Immature natural killer cell (primary cell): ENCODE measurements around the gene TRAF3. TPM values are rescaled to one million over a fixed set of nuclear protein-coding genes. Genes with fewer than 3 reads are reported as not detected.

ENCODE experiments used
- DNase-seq, 3 donors: peaks; one replicate each; pipeline ENCODE4 v3.0.0; 2022; ENCODE audit warnings: mixed read lengths in 1 of 3
- H3K27ac Mint-ChIP-seq, 6 donors: one replicate each; pipeline ENCODE4 v1.8.0; 2020; ENCODE audit warnings: mixed read lengths in 6 of 6, mild to moderate bottlenecking in 5 of 6, inconsistent platforms in 4 of 6, moderate library complexity in 3 of 6
- H3K27me3 Mint-ChIP-seq, 3 donors: one replicate each; pipeline ENCODE4 v1.8.0; 2020 to 2021; ENCODE audit warnings: low read depth in 3 of 3, mild to moderate bottlenecking in 3 of 3, mixed read lengths in 3 of 3, moderate library complexity in 3 of 3, inconsistent platforms in 1 of 3
- H3K36me3 Mint-ChIP-seq, 3 donors: one replicate each; pipeline ENCODE4 v1.8.0; 2020; ENCODE audit warnings: mixed read lengths in 3 of 3, inconsistent platforms in 2 of 3, mild to moderate bottlenecking in 2 of 3
- H3K4me1 Mint-ChIP-seq, 2 donors: one replicate each; pipeline ENCODE4 v1.8.0; 2020; ENCODE audit warnings: inconsistent platforms in 2 of 2, mild to moderate bottlenecking in 2 of 2, mixed read lengths in 2 of 2, moderate library complexity in 1 of 2
- H3K4me3 Mint-ChIP-seq, 5 donors: one replicate each; pipeline ENCODE4 v1.8.0; 2020; ENCODE audit warnings: mild to moderate bottlenecking in 5 of 5, mixed read lengths in 5 of 5, inconsistent platforms in 3 of 5, moderate library complexity in 3 of 5
- H3K9me3 Mint-ChIP-seq, 6 donors: one replicate each; pipeline ENCODE4 v1.8.0; 2020; ENCODE audit warnings: mild to moderate bottlenecking in 6 of 6, mixed read lengths in 6 of 6, inconsistent platforms in 4 of 6, moderate library complexity in 3 of 6
- polyA plus RNA-seq, 3 donors: library from polyadenylated mRNA; unstranded; fragments of 300-500 nt; fragmentation: Illumina TruSeq; gene quantifications; one replicate each; pipeline ENCODE4 v1.2.3, GENCODE V29; 2021

Gene TRAF3, protein sequence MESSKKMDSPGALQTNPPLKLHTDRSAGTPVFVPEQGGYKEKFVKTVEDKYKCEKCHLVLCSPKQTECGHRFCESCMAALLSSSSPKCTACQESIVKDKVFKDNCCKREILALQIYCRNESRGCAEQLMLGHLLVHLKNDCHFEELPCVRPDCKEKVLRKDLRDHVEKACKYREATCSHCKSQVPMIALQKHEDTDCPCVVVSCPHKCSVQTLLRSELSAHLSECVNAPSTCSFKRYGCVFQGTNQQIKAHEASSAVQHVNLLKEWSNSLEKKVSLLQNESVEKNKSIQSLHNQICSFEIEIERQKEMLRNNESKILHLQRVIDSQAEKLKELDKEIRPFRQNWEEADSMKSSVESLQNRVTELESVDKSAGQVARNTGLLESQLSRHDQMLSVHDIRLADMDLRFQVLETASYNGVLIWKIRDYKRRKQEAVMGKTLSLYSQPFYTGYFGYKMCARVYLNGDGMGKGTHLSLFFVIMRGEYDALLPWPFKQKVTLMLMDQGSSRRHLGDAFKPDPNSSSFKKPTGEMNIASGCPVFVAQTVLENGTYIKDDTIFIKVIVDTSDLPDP
- polyA plus RNA-seq: 10 to 100 TPM in 1 of 3 donors, 1 to 10 TPM in 2; 9.2 to 12.8 (median 9.3) TPM

DNA sequence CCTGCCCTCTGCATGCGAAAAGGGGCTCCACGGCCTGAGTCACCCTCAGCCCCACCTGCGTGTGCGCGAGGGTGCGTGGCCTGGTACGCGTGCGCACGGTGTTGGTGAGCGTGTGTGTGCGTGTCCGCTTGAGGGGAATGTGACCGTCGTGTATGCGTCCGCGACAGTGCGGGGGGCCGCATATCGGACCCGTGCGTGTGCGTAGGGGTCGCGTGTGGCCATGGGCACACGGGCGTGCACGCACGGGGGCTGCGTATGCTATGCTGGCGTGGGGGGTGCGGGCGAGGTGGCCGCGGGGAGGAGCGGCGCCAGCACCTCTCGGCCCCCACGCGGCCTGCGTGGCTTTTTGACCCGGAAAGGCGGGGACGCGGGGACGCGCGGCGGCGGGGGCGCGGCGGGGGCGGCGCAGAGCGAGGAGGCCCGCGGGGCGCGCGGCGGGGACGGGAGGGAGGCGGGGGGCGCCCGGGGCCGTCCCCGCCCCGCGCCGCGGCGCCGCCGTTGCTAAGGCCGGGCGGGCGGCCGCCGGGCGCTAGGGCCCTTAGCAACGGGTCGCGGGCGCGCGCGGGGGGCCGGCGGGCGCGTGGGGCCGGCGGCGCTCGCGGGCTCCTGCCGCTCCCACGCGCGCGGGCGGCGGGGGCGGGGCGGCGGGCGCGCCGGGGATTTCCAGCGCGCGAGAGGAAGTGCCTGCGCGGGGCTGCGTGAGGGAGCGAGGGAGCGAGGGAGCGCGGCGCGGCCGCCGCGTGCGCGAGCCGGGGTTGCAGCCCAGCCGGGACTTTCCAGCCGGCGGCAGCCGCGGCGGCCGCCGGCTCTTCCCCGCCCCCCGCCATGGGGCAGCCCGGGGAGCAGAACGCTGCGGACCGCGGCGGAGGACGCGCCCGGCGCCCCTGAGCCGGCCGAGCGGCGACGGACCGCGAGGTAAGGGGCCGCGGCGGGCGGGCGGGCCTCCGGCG, at the start of gene TRAF3:
TRAF3 (plus strand) TSS at position 689 of the 950 bp plus-strand sequence. CDS start 92,753 bp downstream, outside the sequence.
- H3K27me3 Mint-ChIP-seq: peaks cover 11 to 31% (median 13%) of the 10 kb centered on the region in 3 donors
- H3K36me3 Mint-ChIP-seq: peaks cover 0 to 4% (median 0%) of the 10 kb centered on the region in 3 donors
- peaks cover 16 to 31% of the 10 kb centered on the region in 2 donors for H3K4me1 Mint-ChIP-seq
- DNase-seq: peak; percentile 88 to 91 (median 90)
- peak within 1 kb of the TSS; percentile 87 to 94 (median 92) for H3K27ac Mint-ChIP-seq
- peak within 1 kb of the TSS; percentile 81 to 89 (median 87) for H3K4me3 Mint-ChIP-seq
- H3K9me3 Mint-ChIP-seq: no peaks in the 10 kb centered on the region

- H3K27me3 Mint-ChIP-seq: peaks cover 0 to 4% (median 4%) of the 10 kb centered on the region in 3 donors
- H3K9me3 Mint-ChIP-seq: no peaks in the 10 kb centered on the region
- peaks cover 25 to 37% (median 33%) of the 10 kb centered on the region in 3 donors for H3K36me3 Mint-ChIP-seq
- H3K4me1 Mint-ChIP-seq: no peaks in the 10 kb centered on the region
- no peak overlapping the region for H3K27ac Mint-ChIP-seq
- no peak overlapping the region for H3K4me3 Mint-ChIP-seq
- DNase-seq: no peak
These were observed 48.7 kb upstream of the TRAF3 start for GRCh38 chr14:102728501-102728900.

DNA sequence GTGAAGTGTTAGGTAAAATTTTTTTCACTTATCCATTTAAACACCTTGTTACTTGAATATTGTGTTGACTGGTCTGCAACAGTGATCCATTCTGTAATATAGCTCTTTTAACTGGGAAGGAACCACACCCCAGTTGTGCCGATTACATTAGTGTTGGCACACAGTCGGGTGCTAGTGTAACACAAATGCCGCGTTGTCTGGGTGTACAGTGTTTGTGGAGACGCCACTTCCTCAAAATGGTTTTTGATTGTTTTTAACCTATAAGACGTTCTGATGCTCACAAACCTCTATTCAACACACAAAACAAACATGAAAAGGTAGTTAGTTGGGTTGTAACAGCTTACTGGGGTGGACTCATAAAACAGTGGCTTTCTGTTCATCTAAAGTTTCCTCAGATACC, 48.0 kb upstream of the TRAF3 start:
- Mint-ChIP-seq H3K4me3 (no peak overlapping the region), H3K36me3 (peaks cover 18 to 31% (median 28%) of the 10 kb centered on the region in 3 donors), H3K27ac (no peak overlapping the region), H3K4me1 (no peaks in the 10 kb centered on the region), H3K9me3 (no peaks in the 10 kb centered on the region), H3K27me3 (peaks cover 0 to 4% (median 2%) of the 10 kb centered on the region in 3 donors)
- DNase-seq: no peak

- Mint-ChIP-seq H3K9me3 (no peaks in the 10 kb centered on the region), H3K27me3 (peaks cover 0 to 4% (median 2%) of the 10 kb centered on the region in 3 donors), H3K4me3 (no peak overlapping the region), H3K27ac (no peak overlapping the region), H3K36me3 (peaks cover 15 to 27% (median 27%) of the 10 kb centered on the region in 3 donors), H3K4me1 (no peaks in the 10 kb centered on the region)
- no peak for DNase-seq
These were observed 47.4 kb upstream of the TRAF3 start for GRCh38 chr14:102729825-102730224.

DNA sequence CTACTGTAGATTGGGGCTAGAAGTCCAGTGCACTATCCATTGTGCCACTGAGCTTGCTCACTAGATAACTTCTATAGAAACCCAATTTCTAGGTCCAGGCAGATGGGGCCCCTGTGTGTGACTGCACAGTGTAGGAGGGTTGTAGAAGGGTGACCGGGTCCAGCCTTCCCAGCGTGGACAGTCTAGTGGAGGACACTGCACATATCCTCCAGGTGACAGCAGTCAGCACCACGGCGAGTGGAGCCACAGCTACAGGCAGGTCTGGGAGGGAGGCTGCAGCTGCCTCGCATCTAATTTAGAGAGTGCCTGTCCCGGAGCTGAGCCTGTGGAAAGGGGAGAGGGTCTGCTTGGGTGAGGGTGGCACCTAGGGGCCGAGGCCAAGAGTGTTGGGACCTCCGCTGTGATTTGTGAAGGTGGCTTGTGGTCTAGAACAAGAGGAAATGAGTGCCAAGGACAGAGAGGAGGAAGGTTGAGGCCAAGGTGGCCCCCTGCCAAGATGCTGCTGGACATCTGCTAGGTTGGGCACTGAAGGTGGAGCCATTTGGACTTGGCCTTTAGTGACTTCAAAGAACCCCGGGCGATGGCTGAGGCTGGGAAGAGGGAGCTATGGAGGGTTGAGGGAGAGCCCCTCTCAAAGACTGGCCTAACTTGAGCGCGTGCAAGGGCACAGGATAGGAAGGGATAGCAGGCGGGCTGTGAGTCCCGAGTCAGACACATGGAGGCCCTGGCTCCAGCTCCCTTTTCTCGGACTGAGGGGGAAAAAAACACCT, 46.0 kb upstream of the TRAF3 start:
- no peak for DNase-seq
- no peaks in the 10 kb centered on the region for H3K9me3 Mint-ChIP-seq
- H3K36me3 Mint-ChIP-seq: peaks cover 9 to 23% (median 19%) of the 10 kb centered on the region in 3 donors
- no peak overlapping the region for H3K27ac Mint-ChIP-seq
- no peak overlapping the region for H3K4me3 Mint-ChIP-seq
- H3K27me3 Mint-ChIP-seq: peaks cover 0 to 4% (median 0%) of the 10 kb centered on the region in 3 donors
- no peaks in the 10 kb centered on the region for H3K4me1 Mint-ChIP-seq

GRCh38 chr14:102731871-102732800, 45.1 kb upstream of the TRAF3 start:
- Mint-ChIP-seq H3K27ac (no peak overlapping the region), H3K9me3 (no peaks in the 10 kb centered on the region), H3K4me1 (no peaks in the 10 kb centered on the region), H3K36me3 (peaks cover under 1 to 18% (median 12%) of the 10 kb centered on the region in 3 donors), H3K4me3 (no peak overlapping the region), H3K27me3 (peaks cover 0 to 2% (median 0%) of the 10 kb centered on the region in 3 donors)
- DNase-seq: no peak

- H3K4me3 Mint-ChIP-seq: no peak overlapping the region
- peaks cover 0 to 11% (median 8%) of the 10 kb centered on the region in 3 donors for H3K36me3 Mint-ChIP-seq
- DNase-seq: no peak
- H3K4me1 Mint-ChIP-seq: no peaks in the 10 kb centered on the region
- peak overlapping the region in 1 of 6 donors; percentile 46 for H3K27ac Mint-ChIP-seq
- peaks cover under 1 to 2% (median under 1%) of the 10 kb centered on the region in 3 donors for H3K27me3 Mint-ChIP-seq
- H3K9me3 Mint-ChIP-seq: no peaks in the 10 kb centered on the region
These were observed 44.3 kb upstream of the TRAF3 start for GRCh38 chr14:102732924-102733323.

GRCh38 chr14:102733326-102733725, 43.9 kb upstream of the TRAF3 start:
- peak overlapping the region in 1 of 6 donors; percentile 46 for H3K27ac Mint-ChIP-seq
- peaks cover 0 to 8% (median 7%) of the 10 kb centered on the region in 3 donors for H3K36me3 Mint-ChIP-seq
- no peak for DNase-seq
- H3K4me3 Mint-ChIP-seq: no peak overlapping the region
- peaks cover 2% of the 10 kb centered on the region in 3 donors for H3K27me3 Mint-ChIP-seq
- no peaks in the 10 kb centered on the region for H3K9me3 Mint-ChIP-seq
- H3K4me1 Mint-ChIP-seq: no peaks in the 10 kb centered on the region

DNA sequence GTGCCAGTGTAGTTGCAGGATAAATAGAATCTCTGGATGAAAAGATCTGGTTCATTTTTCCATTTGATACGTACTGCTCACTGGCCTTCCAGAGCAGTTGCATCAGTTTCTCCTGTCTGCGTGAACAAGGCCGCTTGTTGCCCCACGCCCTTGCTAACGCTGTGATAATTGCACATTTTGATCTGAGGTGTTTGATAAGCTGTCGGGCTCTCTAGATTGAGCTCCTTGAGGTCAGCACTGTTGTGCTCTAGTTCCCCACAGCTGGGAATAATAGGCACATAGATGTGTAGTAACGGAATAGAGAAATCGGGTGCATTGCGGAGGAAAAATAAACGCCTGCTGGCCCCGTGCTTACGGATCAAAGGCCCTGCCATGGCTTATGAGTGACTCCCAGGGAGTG, 42.8 kb upstream of the TRAF3 start:
- no peak overlapping the region for H3K27ac Mint-ChIP-seq
- no peaks in the 10 kb centered on the region for H3K9me3 Mint-ChIP-seq
- peaks cover 2 to 4% (median 2%) of the 10 kb centered on the region in 3 donors for H3K27me3 Mint-ChIP-seq
- H3K36me3 Mint-ChIP-seq: peaks cover 0 to 4% (median 3%) of the 10 kb centered on the region in 3 donors
- no peaks in the 10 kb centered on the region for H3K4me1 Mint-ChIP-seq
- no peak overlapping the region for H3K4me3 Mint-ChIP-seq
- DNase-seq: no peak

DNA sequence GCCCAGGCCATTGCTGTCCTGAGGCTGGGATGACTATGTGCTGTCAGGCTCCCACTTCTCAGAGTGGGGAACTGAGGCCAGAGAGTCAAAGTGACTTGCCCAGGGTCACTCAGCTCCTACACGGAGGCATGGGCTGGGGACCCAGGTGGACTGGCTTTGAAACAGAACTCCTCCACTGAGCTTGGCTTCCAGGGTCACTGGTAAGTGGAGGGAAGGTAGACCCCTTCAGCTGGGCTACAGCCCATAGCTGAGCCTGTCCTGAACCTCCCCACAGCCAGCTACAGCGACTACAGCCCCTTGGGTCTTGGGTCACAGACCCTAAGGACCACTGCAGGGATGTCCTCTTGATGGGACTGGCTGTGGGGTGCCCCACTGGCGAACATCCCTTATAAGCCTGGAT, 40.3 kb upstream of the TRAF3 start:
- H3K27me3 Mint-ChIP-seq: peaks cover 0 to 4% (median 2%) of the 10 kb centered on the region in 3 donors
- no peak for DNase-seq
- H3K27ac Mint-ChIP-seq: no peak overlapping the region
- peaks cover 0 to 3% (median 0%) of the 10 kb centered on the region in 6 donors for H3K9me3 Mint-ChIP-seq
- H3K36me3 Mint-ChIP-seq: peaks cover 0 to 7% (median 3%) of the 10 kb centered on the region in 3 donors
- no peak overlapping the region for H3K4me3 Mint-ChIP-seq
- H3K4me1 Mint-ChIP-seq: no peaks in the 10 kb centered on the region

DNA sequence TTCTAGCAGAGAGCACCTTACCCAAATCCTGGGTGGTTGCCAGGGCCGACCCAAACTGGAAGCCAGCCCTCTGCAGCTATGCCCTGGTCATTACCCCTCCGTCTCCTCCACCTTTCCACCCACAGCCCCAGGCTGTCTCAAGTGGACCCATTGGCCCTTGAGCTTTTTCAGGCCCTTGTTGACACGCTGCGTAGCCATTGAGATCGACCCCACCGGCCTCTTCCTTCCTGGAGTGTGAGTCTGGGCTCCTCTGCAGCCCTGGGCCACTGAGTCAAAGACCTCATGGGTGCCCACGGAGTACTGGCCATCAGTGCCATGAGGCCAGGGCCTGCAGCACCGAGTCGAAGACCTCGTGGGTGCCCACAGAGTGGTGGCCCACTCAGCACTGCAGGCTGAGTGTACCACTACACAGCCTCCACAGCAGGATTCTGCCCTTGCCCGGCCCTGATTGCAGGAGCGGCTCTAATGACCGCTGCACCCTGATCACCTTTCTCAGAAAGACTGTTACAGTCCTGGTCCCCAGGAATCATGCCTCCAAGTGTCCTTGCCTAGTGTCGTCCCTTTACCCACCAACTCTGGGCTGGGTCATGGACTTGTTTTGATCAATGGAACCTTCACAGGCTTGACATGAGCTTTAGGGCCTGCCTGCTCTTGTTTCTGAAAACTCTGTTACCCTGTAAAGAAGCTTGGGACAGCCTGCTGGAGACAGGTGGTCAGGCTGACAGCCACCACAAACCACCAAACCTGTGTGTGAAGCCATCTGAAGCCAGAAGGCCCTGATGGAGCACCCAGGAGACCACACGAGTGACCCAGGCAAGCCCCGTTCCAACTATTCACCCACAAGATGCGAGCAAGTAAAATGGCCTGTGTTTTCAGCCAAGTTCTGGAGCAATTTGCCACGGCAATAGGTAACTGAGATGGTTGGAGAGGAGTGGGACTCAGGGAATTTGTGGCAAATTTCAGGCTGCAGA, 39.6 kb upstream of the TRAF3 start:
- Mint-ChIP-seq H3K27me3 (peaks cover 0 to 4% (median 2%) of the 10 kb centered on the region in 3 donors), H3K36me3 (peaks cover 0 to 7% (median 3%) of the 10 kb centered on the region in 3 donors), H3K27ac (no peak overlapping the region), H3K9me3 (peaks cover 0 to 6% (median under 1%) of the 10 kb centered on the region in 6 donors), H3K4me3 (no peak overlapping the region), H3K4me1 (no peaks in the 10 kb centered on the region)
- no peak for DNase-seq
